Measurements from ENCODE around the gene CLK4.

Gene CLK4

DNA sequence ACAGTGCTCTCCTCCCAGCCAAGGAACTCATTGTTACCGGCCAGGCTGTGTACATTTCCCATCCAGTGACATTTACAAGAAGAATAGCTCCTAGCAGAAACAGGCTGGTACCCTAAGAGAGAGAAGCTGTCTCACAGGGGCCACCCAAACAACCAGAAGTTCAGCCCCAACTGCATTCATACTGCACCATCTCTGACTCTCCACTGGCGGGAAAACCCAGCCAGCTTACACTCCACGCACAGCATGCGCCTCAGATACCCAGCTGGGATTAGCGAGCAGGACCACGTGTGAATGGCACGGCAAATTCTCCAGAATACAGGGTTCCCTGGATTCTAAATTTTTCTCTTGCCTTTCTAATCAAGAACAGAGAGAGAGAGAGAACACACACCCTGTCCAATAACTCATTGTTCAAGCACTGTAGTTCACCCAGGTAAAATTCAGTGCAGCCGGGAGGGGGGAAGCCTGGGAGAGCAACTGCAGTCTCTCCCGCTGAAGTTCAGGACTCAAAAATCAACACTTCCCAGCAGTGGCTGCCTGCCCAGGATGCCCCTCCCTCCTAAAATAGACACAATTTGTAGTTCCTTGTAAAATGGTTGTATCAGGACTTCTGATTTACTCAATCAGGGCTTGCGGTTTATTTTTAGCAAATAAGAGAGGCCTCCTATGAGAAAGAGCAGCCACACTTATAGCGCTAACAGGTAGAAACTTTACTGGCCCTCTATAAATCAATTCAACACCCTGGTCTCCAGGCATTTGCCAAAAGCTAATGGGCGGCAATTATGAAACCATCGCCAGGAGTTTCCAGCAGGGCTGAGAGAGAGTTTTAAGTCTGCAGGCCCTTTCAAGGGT is 38.9 kb downstream of the CLK4 start:
- no peak for DNase-seq (ENCODE audit: low read depth, low spot score)

DNA sequence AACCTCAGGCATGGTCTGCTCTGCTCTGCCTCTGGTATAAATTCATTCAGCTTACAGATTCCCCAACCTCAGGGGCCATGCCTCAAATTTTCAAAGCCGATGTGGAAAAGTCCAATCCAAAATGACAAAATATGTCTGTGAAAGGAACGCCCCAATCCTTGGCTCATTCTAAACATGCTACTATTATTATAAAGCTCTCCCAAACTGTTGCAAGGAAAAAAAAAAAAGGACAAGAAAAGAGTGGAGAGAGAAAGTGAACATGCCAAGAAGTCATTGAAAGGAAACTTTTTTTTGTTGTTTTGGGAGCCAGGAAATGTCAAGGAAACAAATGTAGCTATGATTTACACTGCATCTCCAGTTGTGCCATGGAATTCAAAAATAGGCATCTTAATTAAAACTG is 40.5 kb downstream of the CLK4 start:
- no peak for DNase-seq (ENCODE audit: low read depth, low spot score)

DNA sequence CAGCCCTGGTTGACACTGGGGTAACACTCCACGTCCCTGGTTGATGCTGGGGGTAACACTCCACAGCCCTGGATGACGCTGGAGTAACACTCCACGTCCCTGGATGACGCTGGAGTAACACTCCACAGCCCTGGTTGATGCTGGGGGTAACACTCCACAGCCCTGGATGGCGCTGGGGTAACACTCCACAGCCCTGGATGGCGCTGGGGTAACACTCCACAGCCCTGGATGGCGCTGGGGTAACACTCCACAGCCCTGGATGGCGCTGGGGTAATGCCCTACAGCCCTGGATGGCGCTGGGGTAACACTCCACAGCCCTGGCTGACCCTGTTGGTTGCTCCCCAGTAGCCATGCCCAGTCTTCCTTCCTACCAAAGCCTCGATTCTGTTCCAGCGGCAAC is 41.4 kb downstream of the CLK4 start:
- peak; percentile 54 for DNase-seq (ENCODE audit: low read depth, low spot score)

DNA sequence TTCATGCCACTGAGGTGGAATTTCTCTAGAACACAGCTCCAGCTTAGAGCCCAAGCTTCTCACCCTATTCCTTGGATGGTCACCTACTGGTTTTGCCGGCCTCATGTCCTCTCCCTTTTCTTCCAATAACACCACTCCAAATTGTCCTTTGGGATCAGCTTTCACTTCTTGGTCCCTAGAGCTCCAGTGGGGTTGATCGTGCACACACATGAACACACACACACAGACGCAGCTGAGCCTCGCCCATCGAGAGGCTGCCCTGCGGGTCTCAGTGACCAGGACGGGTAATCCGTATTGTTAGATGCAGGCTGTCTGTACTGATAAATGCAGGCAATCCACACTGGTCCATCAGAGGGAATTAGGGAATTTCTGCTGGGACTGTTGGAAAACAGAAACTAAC is 43.6 kb downstream of the CLK4 start:
- no peak for DNase-seq (ENCODE audit: low read depth, low spot score)

DNA sequence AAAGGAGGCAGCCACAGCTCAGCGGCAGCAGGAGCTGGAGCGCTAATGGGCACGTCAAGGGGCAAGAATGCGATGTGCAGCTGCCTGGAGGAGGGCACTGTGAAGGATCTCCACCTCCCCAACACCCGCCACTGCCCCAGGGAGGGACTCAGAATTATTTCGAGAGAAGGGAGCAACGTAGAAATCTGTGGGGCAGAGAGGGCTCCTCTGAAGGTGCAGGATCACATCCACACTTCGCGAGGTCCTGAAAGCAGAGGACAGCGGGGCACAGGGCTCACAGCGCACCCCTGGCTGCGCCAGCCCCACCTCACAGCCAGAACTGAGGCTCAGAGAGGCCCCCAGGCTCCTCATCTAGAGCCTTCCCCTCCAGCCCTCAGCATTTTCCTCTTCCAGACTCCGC is 44.6 kb downstream of the CLK4 start:
- no peak for DNase-seq (ENCODE audit: low read depth, low spot score)

DNA sequence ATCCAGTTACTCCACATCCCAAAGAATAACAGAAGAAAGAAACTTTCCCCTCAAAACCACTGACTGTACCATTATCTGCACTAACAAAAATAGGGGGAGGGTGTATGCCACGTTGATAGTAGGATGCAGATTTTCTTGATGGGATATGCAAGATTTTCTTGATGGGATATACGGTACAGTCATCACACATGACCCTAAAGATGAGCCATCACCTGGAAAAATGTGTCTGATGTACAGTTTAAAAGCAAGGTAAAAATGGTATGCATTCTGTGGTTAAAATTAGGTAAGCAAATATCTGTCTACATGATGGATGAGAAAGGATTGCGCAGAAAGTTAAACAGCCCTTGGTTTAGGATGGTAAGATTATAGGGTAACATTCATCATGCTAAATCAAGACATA is 45.2 kb downstream of the CLK4 start:
- no peak for DNase-seq (ENCODE audit: low read depth, low spot score)

DNA sequence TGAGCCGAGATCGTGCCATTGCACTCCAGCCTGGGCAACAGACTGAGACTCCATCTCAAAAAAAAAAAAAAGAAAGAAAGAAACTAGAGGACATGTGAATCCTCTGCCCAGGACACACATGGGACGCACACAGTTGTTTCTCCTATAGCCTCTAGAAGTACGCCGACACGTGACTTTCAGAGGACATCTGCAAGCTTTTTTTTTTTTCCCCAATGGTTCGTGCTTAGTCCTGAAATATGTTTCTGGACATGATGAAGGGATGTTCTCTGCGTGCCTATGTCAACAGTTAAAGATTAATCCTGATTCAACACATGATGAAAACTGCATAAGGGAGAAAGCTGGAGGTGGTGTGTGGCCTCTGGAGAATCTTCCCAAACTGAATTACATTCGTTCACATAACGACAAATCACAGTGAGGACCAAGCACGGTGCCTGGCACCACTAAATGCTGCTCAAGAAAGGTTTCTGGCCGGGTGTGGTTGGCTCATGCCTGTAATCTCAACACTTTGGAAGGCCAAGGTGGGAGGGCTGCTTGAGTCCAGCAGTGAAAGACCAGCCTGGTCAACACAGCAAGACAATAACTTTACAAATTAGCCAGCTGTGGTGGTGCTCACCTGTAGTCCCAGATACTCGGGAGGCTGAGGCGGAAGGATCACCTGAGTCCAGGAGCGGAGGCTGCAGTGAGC is 46.4 kb downstream of the CLK4 start:
- no peak for DNase-seq (ENCODE audit: low read depth, low spot score)

DNA sequence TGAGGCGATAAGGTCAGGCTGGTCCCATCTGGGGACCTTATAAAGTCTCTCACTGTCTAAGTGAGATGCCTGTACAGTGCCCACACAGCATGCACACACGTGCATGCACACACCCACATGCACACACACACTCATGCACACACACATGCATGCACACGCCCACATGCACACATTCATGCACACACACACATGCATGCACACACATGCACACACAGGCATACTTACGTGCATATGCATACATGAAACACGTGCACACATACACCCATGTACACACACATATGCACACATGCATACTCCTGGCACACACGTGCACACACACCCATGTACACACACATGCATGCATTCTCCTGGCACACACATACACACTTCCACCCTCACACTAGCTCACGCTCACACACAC is 48.9 kb downstream of the CLK4 start:
- DNase-seq (ENCODE audit: low read depth, low spot score), result no peak

DNA sequence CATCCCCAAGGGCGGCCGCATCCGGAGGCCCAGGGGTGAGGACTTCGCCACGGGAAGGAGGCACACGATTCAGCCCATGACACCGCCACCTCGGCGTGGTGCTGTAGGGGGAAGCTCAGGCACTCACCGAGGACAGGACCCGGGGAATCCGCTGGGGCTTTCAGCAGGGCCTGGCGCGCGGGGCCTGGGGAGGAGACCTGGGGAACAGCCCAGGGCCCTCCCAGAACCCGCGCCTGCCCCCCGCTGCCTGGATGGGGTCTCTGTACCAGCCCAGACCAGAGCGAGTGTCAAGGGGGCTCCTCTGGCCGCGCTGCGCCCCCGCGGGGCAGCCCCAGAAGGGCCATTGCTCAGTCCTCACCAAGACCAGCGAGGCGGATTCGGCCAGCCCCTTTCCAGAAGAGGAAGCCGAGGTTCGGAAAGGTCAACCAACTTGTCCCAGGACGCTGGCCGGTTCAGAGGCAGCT is 49.4 kb downstream of the CLK4 start:
- DNase-seq (ENCODE audit: low read depth, low spot score), result no peak

DNA sequence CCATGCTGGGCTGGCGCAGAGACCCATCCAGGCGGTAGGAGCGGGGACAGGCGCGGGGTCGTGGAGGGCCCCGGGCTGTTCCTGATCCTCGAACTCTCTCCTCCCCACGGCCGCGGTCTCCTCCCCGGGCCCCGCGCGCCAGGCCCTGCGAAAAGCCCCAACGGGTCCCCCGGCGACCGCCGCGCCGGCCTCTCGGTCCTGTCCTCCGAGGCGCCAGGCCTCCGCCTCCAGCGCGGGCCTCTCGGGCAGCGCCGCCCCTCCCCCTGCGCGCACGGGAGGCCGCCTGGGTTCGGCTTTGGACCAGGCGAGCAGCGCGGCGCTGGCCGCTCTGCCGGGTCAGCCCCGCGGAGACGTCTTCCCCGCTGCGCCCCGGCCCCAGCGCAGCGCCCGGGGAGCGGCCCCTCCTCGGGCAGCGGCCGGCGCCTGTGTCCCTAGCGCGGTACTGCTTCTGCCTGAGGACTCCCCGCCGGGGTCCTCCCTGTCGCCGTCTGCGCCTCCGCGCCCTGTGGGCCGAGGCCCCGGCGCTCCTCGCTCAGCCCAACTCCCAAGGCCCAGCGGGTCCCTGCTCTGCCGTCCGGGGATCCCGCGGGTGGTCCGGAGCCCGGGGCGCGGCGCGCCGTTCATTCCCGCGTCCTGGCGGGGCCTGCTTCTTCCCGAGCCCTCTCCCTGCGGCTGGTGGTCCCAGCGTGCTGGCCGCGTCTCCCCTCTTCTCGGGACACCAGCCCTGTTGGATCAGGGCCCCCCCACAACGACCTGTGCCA is 50.1 kb downstream of the CLK4 start:
- peak; percentile 38 for DNase-seq (ENCODE audit: low read depth, low spot score)

DNA sequence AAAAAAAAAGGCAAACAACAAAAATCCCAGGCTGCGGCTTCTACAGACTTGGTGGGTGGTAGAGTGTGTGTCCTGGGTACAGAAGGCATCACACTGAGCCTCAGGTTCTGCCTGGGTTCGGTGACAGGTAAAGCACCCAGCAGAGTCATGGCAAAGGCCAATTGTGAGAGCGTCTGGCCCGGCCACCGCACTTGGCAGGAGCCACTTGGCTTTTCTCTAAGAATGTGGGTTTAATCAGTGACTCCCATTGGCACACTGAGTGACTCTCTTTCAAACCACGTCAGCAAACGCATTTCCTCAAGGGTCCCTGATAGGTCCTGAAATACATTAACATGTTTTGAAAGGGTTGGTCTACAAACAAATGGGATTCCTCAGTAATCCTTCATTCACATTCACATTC is 53.6 kb downstream of the CLK4 start:
- DNase-seq (ENCODE audit: low read depth, low spot score), result no peak

DNA sequence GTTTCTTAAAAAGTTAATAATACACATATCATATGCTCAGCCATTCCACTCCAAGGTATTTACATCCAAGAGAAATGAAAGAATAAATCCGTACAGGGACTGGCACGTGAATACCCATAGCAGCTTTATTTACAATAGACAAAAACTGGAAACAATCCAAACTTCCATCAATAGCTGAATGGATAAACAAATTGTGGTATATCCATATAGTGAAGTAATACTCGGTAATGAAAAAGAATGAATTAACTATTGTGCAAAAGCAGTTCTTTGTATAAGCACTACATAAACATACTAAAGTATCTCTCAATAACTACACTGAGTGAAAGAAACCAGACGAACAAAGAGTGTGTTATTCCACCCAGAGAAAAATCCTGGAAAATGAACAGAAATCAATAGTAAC is 54.2 kb downstream of the CLK4 start:
- no peak for DNase-seq (ENCODE audit: low read depth, low spot score)

DNA sequence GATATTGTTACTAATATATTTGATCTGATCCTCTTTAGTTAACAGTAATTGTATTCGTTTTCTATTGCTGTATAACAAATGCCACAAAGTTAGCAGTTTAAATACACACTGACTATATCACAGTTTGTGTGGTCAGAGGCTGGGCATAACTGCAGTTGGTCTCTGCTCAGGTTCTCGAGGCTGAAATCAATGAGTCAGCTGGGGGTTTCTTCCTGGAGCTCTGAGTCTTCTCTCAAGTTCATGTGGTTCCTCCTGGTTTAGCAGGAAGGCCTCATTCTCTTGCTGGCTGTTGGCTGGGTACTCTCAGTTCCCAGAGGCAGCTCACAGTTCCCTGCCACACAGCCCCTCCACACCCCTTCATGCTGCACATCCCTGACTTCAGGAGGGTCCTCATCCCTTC is 57.4 kb downstream of the CLK4 start:
- no peak for DNase-seq (ENCODE audit: low read depth, low spot score)

DNA sequence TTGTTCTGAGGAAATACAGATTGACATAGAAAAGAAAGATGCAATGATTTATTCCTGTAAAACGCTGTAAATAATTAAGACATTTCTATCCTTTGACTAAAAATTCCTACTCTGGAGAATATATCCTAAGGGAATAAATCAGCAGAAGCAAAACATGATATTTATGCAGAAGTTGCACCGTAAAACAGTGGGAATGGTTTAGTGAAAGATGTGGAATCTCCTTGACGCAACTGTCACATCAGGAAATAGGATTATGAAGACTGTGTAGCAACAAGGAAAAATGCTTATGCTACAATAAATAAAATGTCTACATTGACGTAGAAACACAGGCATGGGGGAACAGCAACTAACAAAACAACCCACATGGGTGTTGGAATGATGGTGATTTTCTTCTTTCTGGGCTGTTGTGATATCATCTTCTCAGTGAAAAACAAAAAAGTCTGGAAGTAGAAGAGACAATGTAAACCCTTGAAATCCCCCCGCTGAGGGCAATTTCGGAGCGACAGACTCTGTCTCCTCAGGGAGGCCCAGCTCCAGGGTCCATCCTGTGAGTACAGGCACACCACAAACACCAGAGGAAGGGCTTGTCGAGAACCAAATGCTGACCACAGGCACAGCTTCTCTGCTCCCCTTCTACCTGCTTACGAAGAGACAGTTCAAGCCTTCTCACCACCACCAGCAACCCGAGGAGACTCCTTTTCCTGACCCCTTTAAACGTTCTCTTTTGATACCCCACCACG is 61.9 kb downstream of the CLK4 start:
- DNase-seq (ENCODE audit: low read depth, low spot score), result no peak

DNA sequence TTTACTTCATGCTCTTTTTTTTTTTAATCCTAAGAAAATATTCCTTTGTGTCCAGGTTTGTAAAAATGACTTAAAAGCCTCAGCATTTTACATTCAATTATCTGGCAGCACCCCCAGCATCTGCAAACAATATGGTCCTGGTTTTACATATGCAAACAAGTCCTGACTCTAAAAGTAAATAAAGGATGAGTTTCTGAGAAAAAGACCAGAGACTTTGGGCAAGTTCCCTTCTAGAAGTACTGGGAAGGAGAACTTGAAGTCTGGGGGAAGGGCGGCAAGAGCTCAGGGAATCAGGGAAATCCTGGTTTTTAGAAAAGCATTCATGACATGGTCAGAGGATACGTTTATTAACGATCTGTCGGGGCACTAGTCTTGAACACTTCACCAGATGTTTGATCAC is 62.5 kb downstream of the CLK4 start:
- DNase-seq (ENCODE audit: low read depth, low spot score), result no peak

DNA sequence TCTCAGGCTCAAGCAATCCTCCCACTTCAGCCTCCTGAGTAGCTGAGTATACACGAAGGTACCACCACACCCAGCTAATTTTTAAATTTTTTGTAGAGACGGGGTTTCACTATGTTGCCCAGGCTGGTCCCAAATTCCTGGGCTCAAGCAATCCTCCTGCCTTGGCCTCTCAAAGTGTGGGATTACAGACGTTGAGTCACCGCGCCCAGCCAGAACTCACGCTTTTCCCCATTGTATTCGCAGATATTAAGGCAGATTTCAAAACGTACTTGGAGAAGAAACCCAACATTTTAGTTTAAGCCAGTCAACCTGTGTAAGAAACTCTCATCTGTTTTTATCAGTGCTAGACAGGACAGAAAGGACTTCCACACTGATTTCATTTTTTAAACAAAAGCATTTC is 63.2 kb downstream of the CLK4 start:
- no peak for DNase-seq (ENCODE audit: low read depth, low spot score)

DNA sequence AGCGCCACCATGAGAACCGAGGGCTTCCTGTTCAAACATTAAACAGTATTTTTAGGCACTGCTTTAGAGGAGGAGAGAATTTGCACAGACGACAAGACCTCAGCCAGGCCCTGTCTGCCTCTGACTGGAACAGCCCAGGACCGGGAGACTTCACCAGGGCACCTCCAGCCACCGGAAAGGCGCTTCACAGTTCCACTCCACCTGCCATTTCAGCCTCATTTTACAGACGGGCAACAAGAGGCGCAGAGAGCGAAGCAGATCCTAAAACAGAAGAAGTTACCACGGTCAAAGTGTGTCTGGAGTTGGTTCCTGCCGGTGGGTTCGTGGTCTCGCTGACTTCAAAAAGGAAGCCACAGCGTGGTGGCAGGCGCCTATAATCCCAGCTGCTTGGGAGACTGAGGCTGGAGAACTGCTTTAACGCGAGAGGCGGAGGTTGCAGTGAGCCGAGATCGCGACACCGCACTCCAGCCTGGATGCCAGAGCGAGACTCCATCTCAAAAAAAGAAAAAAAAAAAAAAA is 65.0 kb downstream of the CLK4 start:
- no peak for DNase-seq (ENCODE audit: low read depth, low spot score)

DNA sequence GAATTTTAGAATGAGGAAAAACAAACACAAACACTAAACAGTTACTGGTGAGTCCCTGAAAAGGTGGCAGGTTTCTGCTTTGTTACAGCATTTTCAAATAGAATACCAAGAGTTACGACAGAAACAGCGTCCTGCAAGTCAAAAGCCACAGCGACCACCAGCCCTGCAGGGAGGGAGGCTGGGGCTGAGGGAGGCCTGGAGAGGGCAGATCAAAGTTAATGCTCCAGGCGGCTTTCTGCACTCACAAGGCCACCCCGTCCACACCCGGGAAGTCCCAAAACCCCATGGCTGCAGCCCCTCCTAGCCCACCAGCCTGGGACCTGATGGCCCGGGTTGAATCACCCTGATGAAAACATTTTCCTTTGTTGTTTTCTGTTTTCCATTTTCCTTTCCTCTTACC is 65.9 kb downstream of the CLK4 start:
- no peak for DNase-seq (ENCODE audit: low read depth, low spot score)

DNA sequence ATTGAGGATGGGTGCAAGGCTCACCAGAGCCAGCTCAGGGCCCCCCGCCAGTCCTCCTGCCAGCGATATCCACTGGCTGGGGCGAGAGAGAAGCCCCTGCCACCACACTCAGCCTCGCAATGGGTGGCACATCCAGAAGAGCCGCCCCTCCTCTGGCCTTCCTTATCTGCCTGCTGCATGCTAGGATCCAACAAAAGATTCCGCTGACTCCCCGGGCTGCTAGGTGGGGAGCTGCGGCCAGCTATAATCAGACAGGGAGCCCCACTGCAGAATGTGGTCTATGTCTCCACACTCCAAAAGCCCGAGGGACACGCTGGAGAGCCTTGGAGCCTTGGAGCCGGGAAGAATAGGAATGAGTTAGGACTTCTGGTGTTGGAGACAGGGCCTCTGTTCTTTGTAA is 69.4 kb downstream of the CLK4 start:
- DNase-seq (ENCODE audit: low read depth, low spot score), result no peak

DNA sequence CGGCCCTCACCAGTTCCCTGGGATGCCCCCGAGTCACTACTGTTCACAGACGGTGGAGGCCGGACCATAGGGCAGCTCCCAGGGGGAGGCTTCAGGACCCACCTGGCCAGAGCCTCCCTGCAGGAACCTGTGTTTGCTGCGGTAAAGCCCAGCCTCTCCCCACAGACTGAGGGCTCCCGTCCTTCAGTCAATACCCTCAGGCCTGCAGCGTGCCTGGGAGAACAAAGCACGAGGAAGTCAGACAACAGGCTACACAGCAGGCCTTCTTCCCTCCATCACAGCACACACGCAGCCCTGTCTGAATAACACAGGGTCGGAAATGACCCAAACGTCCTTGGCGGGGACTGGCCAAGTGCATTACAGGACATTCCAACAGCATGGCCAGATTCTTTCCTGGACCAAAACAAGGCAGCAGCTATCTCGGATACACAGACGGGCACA is 71.1 kb downstream of the CLK4 start:
- DNase-seq (ENCODE audit: low read depth, low spot score), result no peak

DNA sequence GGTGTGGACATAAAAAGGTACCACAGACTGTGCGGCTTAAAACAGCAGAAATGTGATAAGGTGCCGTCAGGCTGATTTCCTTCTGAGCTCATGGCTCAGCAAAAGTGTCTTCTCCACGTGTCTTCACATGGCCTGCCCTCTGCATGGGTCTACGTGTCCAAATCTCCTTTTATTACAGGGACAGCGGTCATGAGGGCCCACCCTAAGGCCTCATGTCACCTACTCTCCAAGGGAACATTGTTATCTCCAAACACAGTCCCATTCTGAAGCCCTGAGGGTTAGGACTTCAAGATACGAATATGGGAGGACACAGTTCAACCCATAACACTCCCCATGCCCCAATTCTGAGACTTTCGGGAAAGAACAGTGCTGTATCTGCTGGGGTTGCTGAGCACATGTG is 71.8 kb downstream of the CLK4 start:
- no peak for DNase-seq (ENCODE audit: low read depth, low spot score)

DNA sequence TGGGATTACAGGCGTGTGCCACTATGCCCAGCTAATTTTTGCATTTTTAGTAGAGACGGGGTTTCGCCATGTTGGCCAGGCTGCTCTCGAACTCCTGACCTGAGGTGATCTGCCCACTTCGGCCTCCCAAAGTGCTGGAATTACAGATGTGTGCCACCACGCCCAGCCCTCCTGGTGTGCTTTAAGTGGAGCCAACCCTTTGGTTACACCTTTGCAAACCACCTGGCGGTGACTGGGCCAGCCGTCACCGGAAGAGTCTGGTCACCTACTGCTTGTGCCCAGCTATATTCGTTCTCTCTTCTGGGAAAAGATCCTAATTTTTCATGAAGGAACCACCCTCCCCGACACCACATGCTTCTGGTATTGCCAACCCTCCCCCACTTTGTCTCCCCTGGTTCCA is 72.5 kb downstream of the CLK4 start:
- no peak for DNase-seq (ENCODE audit: low read depth, low spot score)

Data from astrocyte of the hippocampus (primary cell).